HCT116 (cell line): Measurements from ENCODE around the gene MEF2D. TPM values are rescaled to one million over a fixed set of nuclear protein-coding genes. Genes with fewer than 3 reads are reported as not detected.

Experiments used
- ATAC-seq: fragments of 200-7000 bp; cut with Tn5 transposase; 2 replicates; pipeline ENCODE4 v1.9.1; 2020; ENCODE audit warnings: mild to moderate bottlenecking, moderate library complexity
- BruUV-seq: library from RNA; stranded (reverse); fragments of 400-500 nt; replicated peaks from 2 replicates; lab custom pipeline; 2021; lab: Mats Ljungman, UMichigan
- CTCF ChIA-PET: fragments of 300-600 bp; sonication (Branson Sonifier 250); formaldehyde crosslinking; loops from one replicate; lab custom pipeline; 2021; ENCODE audit warnings: antibody characterized with exemption; lab: Charles Lee
- POLR2A ChIA-PET: fragments of 300-600, 350-600 bp; sonication (Branson Sonifier 250); formaldehyde crosslinking; loops from one replicate; lab custom pipeline; 2021; ENCODE audit warnings: antibody characterized with exemption; lab: Charles Lee
- RAD21 ChIA-PET, 2 experiments: fragments of 300-600 bp; sonication (Branson Sonifier 250); formaldehyde crosslinking; loops; one replicate each; lab custom pipeline; 2023; ENCODE audit warnings: low total read pairs in 2 of 2; ENCODE audit not compliant: uncharacterized antibody in 2 of 2, unreplicated experiment in 2 of 2, low non-redundant PET in 1 of 2; lab: Charles Lee
- DNase-seq: peaks from one replicate; pipeline ENCODE4 v3.0.0-alpha.2; 2010; ENCODE audit warnings: low read depth, low spot score
- H2AFZ ChIP-seq: fragments of 200-600 bp; shearing (Covaris generic), sonication (generic); 2 replicates; pipeline ENCODE4 v1.6.1; 2017; ENCODE audit warnings: low read depth, mixed run types, mixed read lengths, antibody characterized with exemption, low read length; ENCODE audit not compliant: poor library complexity, severe bottlenecking
- H3K27ac ChIP-seq: 2 replicates; pipeline ENCODE4 v1.5.1; 2012; ENCODE audit warnings: low read depth, low read length
- H3K27me3 ChIP-seq: fragments of 200-600 bp; sonication (generic); 2 replicates; pipeline ENCODE4 v1.6.1; 2016; ENCODE audit warnings: mixed run types, low read length, mixed read lengths; ENCODE audit not compliant: insufficient read depth
- H3K36me3 ChIP-seq, 2 experiments: fragments of 200-500 bp in 1 of 2; fragments of 200-600 bp in 1 of 2; sonication (Bioruptor generic) in 1 of 2; sonication (generic) in 1 of 2; 2 replicates each; pipeline versions ENCODE4 v1.5.1 to v1.6.1; 2014 to 2016; ENCODE audit warnings: low read length in 2 of 2, inconsistent platforms in 1 of 2, mixed read lengths in 1 of 2, mixed run types in 1 of 2; ENCODE audit not compliant: insufficient read depth in 2 of 2, control insufficient read depth in 1 of 2
- H3K4me1 ChIP-seq, 2 experiments: fragments of 200-600 bp in 1 of 2; sonication (generic) in 1 of 2; 2 replicates each; pipeline versions ENCODE4 v1.5.1 to v1.6.1; 2012 to 2017; ENCODE audit warnings: low read length in 2 of 2, inconsistent platforms in 1 of 2, mild to moderate bottlenecking in 1 of 2, mixed read lengths in 1 of 2, mixed run types in 1 of 2, moderate library complexity in 1 of 2; ENCODE audit not compliant: insufficient read depth in 2 of 2, control insufficient read depth in 1 of 2
- H3K4me2 ChIP-seq: fragments of 200-600 bp; sonication (generic); 2 replicates; pipeline ENCODE4 v1.6.1; 2017; ENCODE audit warnings: mixed run types, low read length, mixed read lengths
- H3K4me3 ChIP-seq, 2 experiments: fragments of 200-600 bp in 1 of 2; sonication (generic) in 1 of 2; replicated peaks in 1 of 2; 2 replicates each; pipeline ENCODE4 v1.5.1; 2011 to 2016; ENCODE audit warnings: low read length in 2 of 2, control low read depth in 1 of 2, low read depth in 1 of 2, mild to moderate bottlenecking in 1 of 2, mixed read lengths in 1 of 2, mixed run types in 1 of 2
- H3K79me2 ChIP-seq: fragments of 200-600 bp; sonication (generic); 2 replicates; pipeline ENCODE4 v1.6.1; 2017; ENCODE audit warnings: mild to moderate bottlenecking, mixed run types, low read length, moderate library complexity, mixed read lengths; ENCODE audit not compliant: insufficient read depth
- H3K9ac ChIP-seq: fragments of 200-600 bp; sonication (generic); 2 replicates; pipeline ENCODE4 v1.6.1; 2016; ENCODE audit warnings: low read length, mixed read lengths
- H3K9me2 ChIP-seq: fragments of 200-600 bp; sonication (generic), shearing (Covaris generic); 2 replicates; pipeline ENCODE4 v1.6.1; 2017; ENCODE audit warnings: mixed run types, mild to moderate bottlenecking, moderate library complexity; ENCODE audit not compliant: insufficient read depth
- H3K9me3 ChIP-seq, 2 experiments: fragments of 200-500 bp in 1 of 2; fragments of 200-600 bp in 1 of 2; sonication (Bioruptor generic) in 1 of 2; sonication (generic) in 1 of 2; 2 replicates each; pipeline ENCODE4 v1.6.1; 2014 to 2017; ENCODE audit warnings: low read length in 2 of 2, mixed read lengths in 2 of 2, inconsistent platforms in 1 of 2, low read depth in 1 of 2, mild to moderate bottlenecking in 1 of 2, mixed run types in 1 of 2, moderate library complexity in 1 of 2; ENCODE audit not compliant: control insufficient read depth in 1 of 2, insufficient read depth in 1 of 2
- H4K20me1 ChIP-seq: fragments of 200-600 bp; sonication (generic), shearing (Covaris generic); 2 replicates; pipeline ENCODE4 v1.6.1; 2017; ENCODE audit warnings: mixed run types, mild to moderate bottlenecking, moderate library complexity; ENCODE audit not compliant: insufficient read depth
- ATF3 ChIP-seq: IDR thresholded peaks from 2 replicates; pipeline ENCODE4 v1.6.1; 2012
- CEBPB ChIP-seq: IDR thresholded peaks from 2 replicates; pipeline ENCODE4 v1.6.1; 2012; ENCODE audit warnings: low read depth
- EGR1 ChIP-seq: IDR thresholded peaks from 2 replicates; pipeline ENCODE4 v1.6.1; 2012; ENCODE audit warnings: low read depth
- ELF1 ChIP-seq: IDR thresholded peaks from 2 replicates; pipeline ENCODE4 v1.6.1; 2012; ENCODE audit warnings: low read depth, borderline replicate concordance
- EZH2 ChIP-seq: fragments of 200-600 bp; sonication (generic); IDR thresholded peaks from 2 replicates; pipeline ENCODE4 v1.6.1; 2017; ENCODE audit warnings: antibody characterized with exemption, mixed run types
- EZH2phosphoT487 ChIP-seq: fragments of 200-600 bp; IDR thresholded peaks from 2 replicates; pipeline ENCODE4 v1.6.1; 2018; ENCODE audit warnings: antibody characterized with exemption, borderline replicate concordance
- FOSL1 ChIP-seq: IDR thresholded peaks from 2 replicates; pipeline ENCODE4 v1.6.1; 2012; ENCODE audit warnings: low read depth
- JUND ChIP-seq: IDR thresholded peaks from 2 replicates; pipeline ENCODE4 v1.6.1; 2012
- MAX ChIP-seq: IDR thresholded peaks from 2 replicates; pipeline ENCODE4 v1.6.1; 2012
- POLR2AphosphoS5 ChIP-seq: IDR thresholded peaks from 2 replicates; pipeline ENCODE4 v1.6.1; 2011; ENCODE audit warnings: mild to moderate bottlenecking, low read depth, low read length, moderate library complexity
- RAD21 ChIP-seq: IDR thresholded peaks from 2 replicates; pipeline ENCODE4 v1.6.1; 2012; ENCODE audit warnings: low read depth, mild to moderate bottlenecking
- SIN3A ChIP-seq: IDR thresholded peaks from 2 replicates; pipeline ENCODE4 v1.6.1; 2012; ENCODE audit warnings: low read depth
- SRF ChIP-seq: IDR thresholded peaks from 2 replicates; pipeline ENCODE4 v1.6.1; 2012; ENCODE audit warnings: low read depth
- TCF7L2 ChIP-seq: IDR thresholded peaks from 2 replicates; pipeline ENCODE4 v1.7.0; 2011; ENCODE audit warnings: borderline replicate concordance, inconsistent platforms; ENCODE audit not compliant: insufficient read depth, insufficient read length; ENCODE audit errors: extremely low read depth
- YY1 ChIP-seq: IDR thresholded peaks from 2 replicates; pipeline ENCODE4 v1.6.1; 2011; ENCODE audit warnings: low read length, low read depth, moderate library complexity, mild to moderate bottlenecking; ENCODE audit not compliant: insufficient replicate concordance; ENCODE audit errors: extremely low read depth
- ZBTB33 ChIP-seq: IDR thresholded peaks from 2 replicates; pipeline ENCODE4 v1.6.1; 2011; ENCODE audit warnings: mild to moderate bottlenecking, low read length, moderate library complexity; ENCODE audit not compliant: insufficient replicate concordance; ENCODE audit errors: extremely low read depth
- ZFX ChIP-seq: fragments of 450-650 bp; IDR thresholded peaks from 2 replicates; pipeline ENCODE4 v1.6.1; 2017
- ZNF274 ChIP-seq: fragments of 200-500 bp; sonication (Bioruptor generic); IDR thresholded peaks from 2 replicates; pipeline ENCODE4 v1.6.1; 2014; ENCODE audit warnings: mild to moderate bottlenecking, low read depth, low read length, inconsistent platforms
- intact Hi-C: fragments of 100-400 bp; cut with micrococcal nuclease; formaldehyde crosslinking; loops from 2 replicates; pipeline ENCODE4 v1.10.0; 2022
- total RNA-seq: library from RNA; stranded (reverse); gene quantifications from one replicate; pipeline ENCODE4 v1.2.1, GENCODE V29; 2021; ENCODE audit not compliant: unreplicated experiment
- TF ChIP-seq, protein P1 (sequence below): IDR thresholded peaks from 2 replicates; pipeline ENCODE4 v1.6.1; 2012; ENCODE audit warnings: low read depth

Gene MEF2D
- total RNA-seq, 1 experiment from 2014 or later: 44.2 TPM

DNA sequence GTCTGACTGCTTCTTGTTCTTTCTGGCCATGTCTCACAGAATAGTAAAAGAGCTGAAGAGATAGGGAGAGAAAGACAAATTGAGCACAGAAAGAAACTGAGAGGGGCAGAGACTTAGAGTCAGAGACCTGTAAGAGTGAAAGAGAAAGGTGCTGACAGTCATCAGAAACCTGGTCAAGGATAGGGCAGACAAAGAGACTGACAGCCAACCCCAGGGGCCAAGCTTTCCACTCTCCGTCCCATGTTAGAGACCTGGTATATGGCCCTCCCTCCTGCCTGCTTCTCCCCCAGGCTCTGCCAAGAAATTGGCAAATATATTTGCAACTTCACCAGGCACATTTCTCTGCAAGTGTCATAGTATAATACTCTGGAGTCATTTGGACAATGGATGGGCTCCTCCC lies 67.0 kb downstream of the MEF2D start:
- Histone ChIP-seq H2AFZ (no peak overlapping the region), H3K36me3 (no peaks in the 10 kb centered on the region), H3K27ac (no peak overlapping the region), H3K9me2 (no peaks in the 10 kb centered on the region), H4K20me1 (no peaks in the 10 kb centered on the region), H3K9ac (no peak overlapping the region), H3K27me3 (peaks cover 8% of the 10 kb centered on the region; the same call in 1 of the 2 replicates), H3K4me1 (no peaks in the 10 kb centered on the region), H3K4me2 (no peak overlapping the region), H3K9me3 (no peaks in the 10 kb centered on the region), H3K4me3 (no peak overlapping the region), H3K79me2 (no peaks in the 10 kb centered on the region)
- no TSS peak for BruUV-seq
- intact Hi-C loops: no loop called here
- ChIA-PET RAD21 (no interaction called here), POLR2A (no interaction called here), CTCF (no interaction called here)
- ATAC-seq: no peak
- no peak for DNase-seq
- TF ChIP-seq FOSL1 (no peak), ZNF274 (no peak), RAD21 (no peak), ATF3 (no peak), SIN3A (no peak), ZBTB33 (no peak), SRF (no peak), JUND (no peak), CEBPB (no peak), MAX (no peak), TCF7L2 (no peak), ZFX (no peak), EZH2phosphoT487 (no peak), EGR1 (no peak), EZH2 (no peak), POLR2AphosphoS5 (no peak), ELF1 (no peak), YY1 (no peak)
- TF ChIP-seq, protein P1, sequence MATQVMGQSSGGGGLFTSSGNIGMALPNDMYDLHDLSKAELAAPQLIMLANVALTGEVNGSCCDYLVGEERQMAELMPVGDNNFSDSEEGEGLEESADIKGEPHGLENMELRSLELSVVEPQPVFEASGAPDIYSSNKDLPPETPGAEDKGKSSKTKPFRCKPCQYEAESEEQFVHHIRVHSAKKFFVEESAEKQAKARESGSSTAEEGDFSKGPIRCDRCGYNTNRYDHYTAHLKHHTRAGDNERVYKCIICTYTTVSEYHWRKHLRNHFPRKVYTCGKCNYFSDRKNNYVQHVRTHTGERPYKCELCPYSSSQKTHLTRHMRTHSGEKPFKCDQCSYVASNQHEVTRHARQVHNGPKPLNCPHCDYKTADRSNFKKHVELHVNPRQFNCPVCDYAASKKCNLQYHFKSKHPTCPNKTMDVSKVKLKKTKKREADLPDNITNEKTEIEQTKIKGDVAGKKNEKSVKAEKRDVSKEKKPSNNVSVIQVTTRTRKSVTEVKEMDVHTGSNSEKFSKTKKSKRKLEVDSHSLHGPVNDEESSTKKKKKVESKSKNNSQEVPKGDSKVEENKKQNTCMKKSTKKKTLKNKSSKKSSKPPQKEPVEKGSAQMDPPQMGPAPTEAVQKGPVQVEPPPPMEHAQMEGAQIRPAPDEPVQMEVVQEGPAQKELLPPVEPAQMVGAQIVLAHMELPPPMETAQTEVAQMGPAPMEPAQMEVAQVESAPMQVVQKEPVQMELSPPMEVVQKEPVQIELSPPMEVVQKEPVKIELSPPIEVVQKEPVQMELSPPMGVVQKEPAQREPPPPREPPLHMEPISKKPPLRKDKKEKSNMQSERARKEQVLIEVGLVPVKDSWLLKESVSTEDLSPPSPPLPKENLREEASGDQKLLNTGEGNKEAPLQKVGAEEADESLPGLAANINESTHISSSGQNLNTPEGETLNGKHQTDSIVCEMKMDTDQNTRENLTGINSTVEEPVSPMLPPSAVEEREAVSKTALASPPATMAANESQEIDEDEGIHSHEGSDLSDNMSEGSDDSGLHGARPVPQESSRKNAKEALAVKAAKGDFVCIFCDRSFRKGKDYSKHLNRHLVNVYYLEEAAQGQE: no peak
